T-cell (primary cell): ENCODE data around the gene SPHK1. TPM values are rescaled to one million over a fixed set of nuclear protein-coding genes. Genes with fewer than 3 reads are reported as not detected.
A peak's percentile ranks its signal among the peaks of the same experiment; 100 is the strongest.

Experiments used
- ATAC-seq, 4 experiments: fragments of 200-7000 bp in 3 of 4; fragments of 150-1000 bp in 1 of 4; cut with Tn5 transposase; replicated peaks in 1 of 4; 1 replicate in 3 of 4; 2 replicates in 1 of 4; pipeline ENCODE4 v1.10.0; 2021; ENCODE audit warnings: moderate library complexity in 3 of 4, mild to moderate bottlenecking in 2 of 4, moderate number of reproducible peaks in 1 of 4
- CTCF ChIA-PET, 2 donors: fragments of 300-600 bp; sonication (Branson Sonifier 250); formaldehyde crosslinking; loops; one replicate each; lab custom pipeline; 2022; ENCODE audit warnings: antibody characterized with exemption in 2 of 2; lab: Charles Lee
- POLR2A ChIA-PET, 2 donors: fragments of 300-600 bp; sonication (Branson Sonifier 250); formaldehyde crosslinking; loops; one replicate each; lab custom pipeline; 2022; ENCODE audit warnings: antibody characterized with exemption in 2 of 2; lab: Charles Lee
- DNase-seq, 35 experiments: peaks; one replicate each; pipeline versions ENCODE4 v3.0.0 to v3.0.0-alpha.2; 2013 to 2023
- H3K27ac ChIP-seq: one replicate; pipeline ENCODE4 v1.5.1; 2013; ENCODE audit warnings: low read length
- H3K27me3 ChIP-seq, 2 experiments: replicated peaks in 1 of 2; 1 replicate in 1 of 2; 2 replicates in 1 of 2; pipeline versions ENCODE4 v1.6.1 to v1.7.0; 2013; ENCODE audit warnings: low read length in 1 of 2, mixed read lengths in 1 of 2; ENCODE audit not compliant: control insufficient read depth in 2 of 2, insufficient read depth in 2 of 2; ENCODE audit errors: extremely low read depth in 1 of 2
- H3K36me3 ChIP-seq, 2 donors: 1 replicate in 1 of 2; 2 replicates in 1 of 2; pipeline versions ENCODE4 v1.6.1 to v1.7.0; 2013; ENCODE audit warnings: low read length in 1 of 2; ENCODE audit not compliant: control insufficient read depth in 2 of 2, insufficient read depth in 1 of 2; ENCODE audit errors: extremely low read depth in 1 of 2
- H3K4me1 ChIP-seq, 2 experiments: 1 replicate in 1 of 2; 2 replicates in 1 of 2; pipeline versions ENCODE4 v1.6.1 to v1.7.0; 2013; ENCODE audit warnings: low read length in 2 of 2, mixed read lengths in 1 of 2; ENCODE audit not compliant: insufficient read depth in 2 of 2, control insufficient read depth in 1 of 2; ENCODE audit errors: extremely low read depth in 1 of 2
- H3K4me3 ChIP-seq, 2 donors: 1 replicate in 1 of 2; 2 replicates in 1 of 2; pipeline versions ENCODE4 v1.5.1 to v1.7.0; 2013; ENCODE audit warnings: mild to moderate bottlenecking in 2 of 2, low read length in 1 of 2, moderate library complexity in 1 of 2; ENCODE audit not compliant: control insufficient read depth in 1 of 2; ENCODE audit errors: extremely low read depth in 1 of 2
- H3K9me3 ChIP-seq: 2 replicates; pipeline ENCODE4 v1.7.0; 2013
- H3K27ac Mint-ChIP-seq, 2 donors: one replicate each; pipeline ENCODE4 v1.8.0; 2020 to 2021; ENCODE audit warnings: mild to moderate bottlenecking in 2 of 2, mixed read lengths in 2 of 2
- H3K27me3 Mint-ChIP-seq, 2 donors: one replicate each; pipeline ENCODE4 v1.8.0; 2021 to 2022; ENCODE audit warnings: mixed read lengths in 2 of 2
- H3K36me3 Mint-ChIP-seq: one replicate; pipeline ENCODE4 v1.8.0; 2021; ENCODE audit warnings: mixed read lengths
- H3K4me1 Mint-ChIP-seq, 3 donors: one replicate each; pipeline ENCODE4 v1.8.0; 2020 to 2022; ENCODE audit warnings: mixed read lengths in 3 of 3, mild to moderate bottlenecking in 1 of 3
- H3K4me3 Mint-ChIP-seq, 3 donors: one replicate each; pipeline ENCODE4 v1.8.0; 2020 to 2022; ENCODE audit warnings: mild to moderate bottlenecking in 3 of 3, mixed read lengths in 3 of 3, moderate library complexity in 3 of 3
- H3K9me3 Mint-ChIP-seq, 3 donors: one replicate each; pipeline ENCODE4 v1.8.0; 2020 to 2022; ENCODE audit warnings: mixed read lengths in 3 of 3
- WGBS: methylation state at CpG from one replicate; pipeline ENCODE4 v1.1.5; 2013; ENCODE audit warnings: missing lambda C conversion rate; ENCODE audit not compliant: insufficient coverage; 5-methylcytosine and 5-hydroxymethylcytosine counted together
- total RNA-seq, 35 experiments: library from RNA in 6 of 35; stranded (reverse) in 6 of 35; fragments of 120-200 nt in 1 of 35; gene quantifications; one replicate each; pipeline versions ENCODE4 v1.2.1 to v1.2.4 and lab custom pipeline; 2013 to 2026

SPHK1 gene
- total RNA-seq, 5 donors from 2014 or later (not counting 1 experiment from before 2014, with no cell fraction given): 0.70 to 1.6 (median 1.3) TPM

GRCh38 chr17:76408037-76408849 is 23.8 kb downstream of the SPHK1 start:
- ChIA-PET CTCF (interaction anchor here (0.5 to 1.2 kb wide), 5 partner anchors 9 to 892 kb away, joined by 3 to 6 read pairs (median 4); no protein-coding TSS in a partner anchor), POLR2A (no interaction called here)
- Histone ChIP-seq H3K4me1 (peaks cover 0 to 7% of the 10 kb centered on the region in 2 experiments), H3K4me3 (no peak overlapping the region), H3K27ac (no peak overlapping the region), H3K9me3 (no peaks in the 10 kb centered on the region), H3K36me3 (peaks cover 14 to 34% of the 10 kb centered on the region in 2 donors), H3K27me3 (no peaks in the 10 kb centered on the region)
- Mint-ChIP-seq H3K4me3 (no peak overlapping the region), H3K36me3 (peaks cover 19% of the 10 kb centered on the region), H3K27me3 (no peaks in the 10 kb centered on the region), H3K9me3 (no peaks in the 10 kb centered on the region), H3K27ac (peak overlapping the region in 1 of 2 donors; percentile 27), H3K4me1 (peaks cover 6 to 19% (median 17%) of the 10 kb centered on the region in 3 donors)
- ATAC-seq: peak; percentile 79 to 89 (median 85)
- WGBS: 81% methylated on average over 10 of the region's 12 CpGs
- DNase-seq: peak; percentile 37 to 84 (median 66)

GRCh38 chr17:76410328-76410965 is 26.0 kb downstream of the SPHK1 start:
- POLR2A ChIA-PET: interaction anchor here in 1 of 2 donors (1.2 kb wide), 1 partner anchor 89 kb away, joined by 4 read pairs; no protein-coding TSS in a partner anchor
- H3K9me3 Mint-ChIP-seq: no peaks in the 10 kb centered on the region
- H3K4me3 ChIP-seq: no peak overlapping the region
- no peaks in the 10 kb centered on the region for H3K27me3 Mint-ChIP-seq
- H3K4me1 ChIP-seq: peaks cover 0 to 7% of the 10 kb centered on the region in 2 experiments
- DNase-seq: no peak
- no peaks in the 10 kb centered on the region for H3K27me3 ChIP-seq
- no peak overlapping the region for H3K27ac ChIP-seq
- peaks cover 6 to 22% (median 19%) of the 10 kb centered on the region in 3 donors for H3K4me1 Mint-ChIP-seq
- no peak overlapping the region for H3K27ac Mint-ChIP-seq
- no peaks in the 10 kb centered on the region for H3K9me3 ChIP-seq
- no peaks in the 10 kb centered on the region for H3K36me3 Mint-ChIP-seq
- peaks cover 7 to 12% of the 10 kb centered on the region in 2 donors for H3K36me3 ChIP-seq
- CTCF ChIA-PET: interaction anchor here (0.5 to 1.2 kb wide), 6 partner anchors 12 to 347 kb away, joined by 3 to 9 read pairs (median 3); no protein-coding TSS in a partner anchor
- no peak overlapping the region for H3K4me3 Mint-ChIP-seq
- 92% methylated on average over 14 of the region's 15 CpGs for WGBS
- ATAC-seq: no peak

GRCh38 chr17:76411247-76411646 is 26.8 kb downstream of the SPHK1 start:
- no peaks in the 10 kb centered on the region for H3K36me3 Mint-ChIP-seq
- H3K4me1 ChIP-seq: peaks cover 0 to 7% of the 10 kb centered on the region in 2 experiments
- no peaks in the 10 kb centered on the region for H3K27me3 ChIP-seq
- no peak overlapping the region for H3K4me3 ChIP-seq
- H3K36me3 ChIP-seq: peaks cover 5 to 11% of the 10 kb centered on the region in 2 donors
- H3K4me1 Mint-ChIP-seq: peaks cover 6 to 22% (median 17%) of the 10 kb centered on the region in 3 donors
- H3K4me3 Mint-ChIP-seq: no peak overlapping the region
- CTCF ChIA-PET: interaction anchor here (0.6 to 0.9 kb wide), 3 partner anchors 9 to 344 kb away, joined by 3 to 5 read pairs (median 3); no protein-coding TSS in a partner anchor
- no peaks in the 10 kb centered on the region for H3K9me3 Mint-ChIP-seq
- ATAC-seq (no peak), DNase-seq (no peak)
- H3K27me3 Mint-ChIP-seq: no peaks in the 10 kb centered on the region
- 94% methylated on average over 3 of the region's 5 CpGs for WGBS
- no peaks in the 10 kb centered on the region for H3K9me3 ChIP-seq
- no peak overlapping the region for H3K27ac ChIP-seq
- no peak overlapping the region for H3K27ac Mint-ChIP-seq
- POLR2A ChIA-PET: interaction anchor here in 1 of 2 donors (0.6 kb wide), 1 partner anchor 18 kb away, joined by 4 read pairs; no protein-coding TSS in a partner anchor

GRCh38 chr17:76414334-76415295 is 30.2 kb downstream of the SPHK1 start:
- no peaks in the 10 kb centered on the region for H3K9me3 ChIP-seq
- H3K27ac ChIP-seq: no peak overlapping the region
- 90% methylated on average over 15 of the region's 21 CpGs for WGBS
- H3K4me3 Mint-ChIP-seq: no peak overlapping the region
- H3K4me1 ChIP-seq: no peaks in the 10 kb centered on the region
- POLR2A ChIA-PET: no interaction called here
- no peak overlapping the region for H3K4me3 ChIP-seq
- DNase-seq: no peak
- ATAC-seq: no peak
- H3K27me3 Mint-ChIP-seq: no peaks in the 10 kb centered on the region
- peaks cover 7 to 20% of the 10 kb centered on the region in 2 donors for H3K36me3 ChIP-seq
- no peak overlapping the region for H3K27ac Mint-ChIP-seq
- H3K27me3 ChIP-seq: no peaks in the 10 kb centered on the region
- H3K36me3 Mint-ChIP-seq: peaks cover 8% of the 10 kb centered on the region
- no peaks in the 10 kb centered on the region for H3K9me3 Mint-ChIP-seq
- peaks cover 9 to 18% (median 11%) of the 10 kb centered on the region in 3 donors for H3K4me1 Mint-ChIP-seq
- CTCF ChIA-PET: interaction anchor here in 1 of 2 donors (0.6 kb wide), 1 partner anchor 38 kb away, joined by 4 read pairs; no protein-coding TSS in a partner anchor

GRCh38 chr17:76415786-76416185 is 31.4 kb downstream of the SPHK1 start:
- no peaks in the 10 kb centered on the region for H3K9me3 Mint-ChIP-seq
- H3K4me1 Mint-ChIP-seq: peaks cover 18 to 21% (median 20%) of the 10 kb centered on the region in 3 donors
- ChIA-PET POLR2A (no interaction called here), CTCF (interaction anchor here in 1 of 2 donors (0.6 kb wide), 1 partner anchor 39 kb away, joined by 4 read pairs; no protein-coding TSS in a partner anchor)
- ATAC-seq (no peak), DNase-seq (no peak)
- no CpG with 5 or more reads among the region's 15 CpGs for WGBS
- peaks cover 8% of the 10 kb centered on the region for H3K36me3 Mint-ChIP-seq
- Histone ChIP-seq H3K4me3 (no peak overlapping the region), H3K27me3 (no peaks in the 10 kb centered on the region), H3K36me3 (peaks cover 7 to 17% of the 10 kb centered on the region in 2 donors), H3K9me3 (no peaks in the 10 kb centered on the region), H3K27ac (no peak overlapping the region), H3K4me1 (peaks cover 0 to 3% of the 10 kb centered on the region in 2 experiments)
- H3K27me3 Mint-ChIP-seq: no peaks in the 10 kb centered on the region
- no peak overlapping the region for H3K27ac Mint-ChIP-seq
- no peak overlapping the region for H3K4me3 Mint-ChIP-seq
